HEK293 (cell line): ENCODE data around the gene RNF149.

Experiments used
- CTCF ChIA-PET: fragments of 350-600 bp; formaldehyde crosslinking; extraction: SDS; loops from one replicate; lab custom pipeline; 2021; ENCODE audit warnings: antibody characterized with exemption; lab: Yijun Ruan, JAX
- POLR2A ChIA-PET: fragments of 300-600 bp; formaldehyde crosslinking; extraction: SDS; loops from one replicate; lab custom pipeline; 2020; ENCODE audit warnings: antibody characterized with exemption, inconsistent platforms; lab: Yijun Ruan, JAX
- H3K27ac ChIP-seq: fragments of 200-500 bp; sonication (Bioruptor generic); 2 replicates; pipeline ENCODE4 v1.5.1; 2014; ENCODE audit warnings: low read depth, low read length, control low read depth, inconsistent platforms; ENCODE audit errors: extremely low read depth
- H3K36me3 ChIP-seq, 2 experiments: fragments of 200-500 bp in 1 of 2; sonication (Bioruptor generic) in 1 of 2; 1 replicate in 1 of 2; 2 replicates in 1 of 2; pipeline ENCODE4 v1.5.1; 2014 to 2017; ENCODE audit warnings: inconsistent platforms in 2 of 2, low read length in 2 of 2; ENCODE audit not compliant: control insufficient read depth in 2 of 2, insufficient read depth in 1 of 2
- H3K4me1 ChIP-seq: fragments of 200-500 bp; sonication (Bioruptor generic); 2 replicates; pipeline ENCODE4 v1.5.1; 2014; ENCODE audit warnings: mild to moderate bottlenecking, low read length, inconsistent platforms; ENCODE audit not compliant: control insufficient read depth, insufficient read depth
- H3K4me3 ChIP-seq: 2 replicates; pipeline ENCODE4 v1.5.1; 2011; ENCODE audit warnings: low read depth, mild to moderate bottlenecking, control low read depth, low read length, moderate library complexity
- H3K9me3 ChIP-seq: fragments of 200-500 bp; sonication (Bioruptor generic); 2 replicates; pipeline ENCODE4 v1.5.1; 2014; ENCODE audit warnings: low read depth, low read length, inconsistent platforms; ENCODE audit not compliant: control insufficient read depth, insufficient read depth
- EGR2 ChIP-seq: fragments of 450-650 bp; formaldehyde crosslinking; IDR thresholded peaks from 2 replicates; pipeline ENCODE4 v1.5.1; 2016; ENCODE audit warnings: low read depth, missing biosample characterization, missing genetic modification characterization
- GFI1B ChIP-seq: fragments of 450-650 bp; formaldehyde crosslinking; IDR thresholded peaks from 2 replicates; pipeline ENCODE4 v1.5.1; 2016; ENCODE audit warnings: missing biosample characterization, missing genetic modification characterization
- HOXA7 ChIP-seq: sonication (generic); formaldehyde crosslinking; IDR thresholded peaks from 2 replicates; pipeline ENCODE4 v1.8.1; 2022; ENCODE audit warnings: missing genetic modification reagents, borderline replicate concordance
- KLF9 ChIP-seq: fragments of 450-650 bp; formaldehyde crosslinking; IDR thresholded peaks from 2 replicates; pipeline ENCODE4 v1.5.1; 2016; ENCODE audit warnings: missing biosample characterization, missing genetic modification characterization, low read depth
- MYNN ChIP-seq: fragments of 450-650 bp; formaldehyde crosslinking; IDR thresholded peaks from 2 replicates; pipeline ENCODE4 v1.5.1; 2016; ENCODE audit warnings: missing biosample characterization, missing genetic modification characterization, borderline replicate concordance
- SALL2 ChIP-seq: fragments of 450-650 bp; formaldehyde crosslinking; IDR thresholded peaks from 2 replicates; pipeline ENCODE4 v1.5.0; 2017; ENCODE audit warnings: missing biosample characterization, mild to moderate bottlenecking, missing genetic modification characterization, borderline replicate concordance
- SCRT2 ChIP-seq: fragments of 450-650 bp; formaldehyde crosslinking; IDR thresholded peaks from 2 replicates; pipeline ENCODE4 v1.5.1; 2016; ENCODE audit warnings: missing biosample characterization, missing genetic modification characterization
- SP7 ChIP-seq: fragments of 450-650 bp; formaldehyde crosslinking; IDR thresholded peaks from 2 replicates; pipeline ENCODE4 v1.5.1; 2016; ENCODE audit warnings: missing biosample characterization, missing genetic modification characterization
- ZBTB20 ChIP-seq: fragments of 450-650 bp; formaldehyde crosslinking; IDR thresholded peaks from 2 replicates; pipeline ENCODE4 v1.5.1; 2016; ENCODE audit warnings: missing biosample characterization, missing genetic modification characterization
- ZFHX2 ChIP-seq: fragments of 450-650 bp; formaldehyde crosslinking; conservative IDR thresholded peaks from 2 replicates; pipeline ENCODE4 v1.5.1; 2016; ENCODE audit warnings: missing biosample characterization, missing genetic modification characterization
- ZFP37 ChIP-seq: fragments of 450-650 bp; formaldehyde crosslinking; IDR thresholded peaks from 2 replicates; pipeline ENCODE4 v1.5.1; 2016; ENCODE audit warnings: missing biosample characterization, missing genetic modification characterization
- ZNF211 ChIP-seq: fragments of 450-650 bp; formaldehyde crosslinking; IDR thresholded peaks from 2 replicates; pipeline ENCODE4 v1.5.1; 2016; ENCODE audit warnings: low read depth, missing biosample characterization, missing genetic modification characterization
- ZNF24 ChIP-seq: fragments of 450-650 bp; formaldehyde crosslinking; IDR thresholded peaks from 2 replicates; pipeline ENCODE4 v1.5.1; 2016; ENCODE audit warnings: missing biosample characterization, missing genetic modification characterization
- ZNF561 ChIP-seq: fragments of 450-650 bp; IDR thresholded peaks from 2 replicates; pipeline ENCODE4 v1.5.1; 2018; ENCODE audit warnings: missing biosample characterization, missing genetic modification characterization, borderline replicate concordance
- ZNF571 ChIP-seq: fragments of 450-650 bp; formaldehyde crosslinking; IDR thresholded peaks from 2 replicates; pipeline ENCODE4 v1.5.0; 2017; ENCODE audit warnings: missing biosample characterization, missing genetic modification characterization
- ZNF600 ChIP-seq: fragments of 450-650 bp; formaldehyde crosslinking; IDR thresholded peaks from 2 replicates; pipeline ENCODE4 v1.5.1; 2016; ENCODE audit warnings: missing biosample characterization, missing genetic modification characterization
- ZNF623 ChIP-seq: fragments of 450-650 bp; formaldehyde crosslinking; IDR thresholded peaks from 2 replicates; pipeline ENCODE4 v1.5.1; 2016; ENCODE audit warnings: missing biosample characterization, missing genetic modification characterization
- ZNF629 ChIP-seq: fragments of 450-650 bp; formaldehyde crosslinking; IDR thresholded peaks from 2 replicates; pipeline ENCODE4 v1.5.1; 2017; ENCODE audit warnings: missing biosample characterization, missing genetic modification characterization
- ZNF664 ChIP-seq: fragments of 450-650 bp; formaldehyde crosslinking; IDR thresholded peaks from 2 replicates; pipeline ENCODE4 v1.5.1; 2016; ENCODE audit warnings: missing biosample characterization, missing genetic modification characterization
- ZNF747 ChIP-seq: fragments of 450-650 bp; formaldehyde crosslinking; IDR thresholded peaks from 2 replicates; pipeline ENCODE4 v1.5.1; 2016; ENCODE audit warnings: missing biosample characterization, missing genetic modification characterization
- TF ChIP-seq, protein P1 (sequence below): fragments of 450-650 bp; formaldehyde crosslinking; IDR thresholded peaks from 2 replicates; pipeline ENCODE4 v1.5.1; 2017; ENCODE audit warnings: missing biosample characterization, missing genetic modification characterization
- TF ChIP-seq, protein P2 (sequence below): fragments of 450-650 bp; formaldehyde crosslinking; IDR thresholded peaks from 2 replicates; pipeline ENCODE4 v1.5.1; 2016; ENCODE audit warnings: missing biosample characterization, missing genetic modification characterization, low read depth
- TF ChIP-seq, protein P3 (sequence below): sonication (generic); formaldehyde crosslinking; IDR thresholded peaks from 2 replicates; pipeline ENCODE4 v1.8.1; 2022; ENCODE audit warnings: mild to moderate bottlenecking, moderate library complexity, missing genetic modification reagents

Gene RNF149

DNA sequence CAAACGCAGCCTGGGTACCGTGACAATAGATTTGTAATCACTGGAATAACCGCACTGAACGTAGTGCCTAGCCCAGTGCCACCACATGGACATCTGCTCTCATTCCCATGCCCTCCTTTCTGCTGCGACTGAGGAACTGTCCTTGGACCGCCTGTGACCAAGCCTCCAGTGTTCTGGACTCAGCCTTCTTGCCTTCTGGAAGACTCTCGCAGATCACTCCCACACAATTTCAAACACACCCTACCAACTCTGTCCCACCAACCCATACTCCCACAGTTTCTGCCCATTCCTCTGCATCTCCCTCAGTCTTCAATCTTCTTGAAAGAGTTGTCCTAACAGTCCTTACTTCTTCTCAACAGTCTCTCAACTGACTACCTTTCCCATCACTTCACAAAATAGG, 2.1 kb downstream of the RNF149 start:
- Histone ChIP-seq H3K36me3 (peaks cover 0 to 22% of the 10 kb centered on the region in 2 experiments; a peak in 2 of 3 replicates), H3K27ac (no peak overlapping the region), H3K4me3 (peak overlapping the region; percentile 81), H3K4me1 (0 out of 2 replicates have a peak, but pooled peaks cover 3% of the 10 kb centered on the region), H3K9me3 (no peaks in the 10 kb centered on the region)
- TF ChIP-seq ZNF211 (tag by site-specific recombination): no peak
- peak; percentile 48 for TF ChIP-seq ZNF600 (tag by site-specific recombination)
- no peak for TF ChIP-seq ZNF561 (tag by site-specific recombination)
- TF ChIP-seq SCRT2 (tag by site-specific recombination): no peak
- peak; percentile 90 for TF ChIP-seq EGR2 (tag by site-specific recombination)
- TF ChIP-seq ZFHX2 (tag by site-specific recombination): peak; percentile 89
- POLR2A ChIA-PET: interaction anchor here (1.3 kb wide), 1 partner anchor 54 kb away, joined by 3 read pairs; no protein-coding TSS in a partner anchor
- CTCF ChIA-PET: interaction anchor here (0.6 to 0.7 kb wide), 2 partner anchors 294 to 697 kb away, joined by 3 read pairs; no protein-coding TSS in a partner anchor

DNA sequence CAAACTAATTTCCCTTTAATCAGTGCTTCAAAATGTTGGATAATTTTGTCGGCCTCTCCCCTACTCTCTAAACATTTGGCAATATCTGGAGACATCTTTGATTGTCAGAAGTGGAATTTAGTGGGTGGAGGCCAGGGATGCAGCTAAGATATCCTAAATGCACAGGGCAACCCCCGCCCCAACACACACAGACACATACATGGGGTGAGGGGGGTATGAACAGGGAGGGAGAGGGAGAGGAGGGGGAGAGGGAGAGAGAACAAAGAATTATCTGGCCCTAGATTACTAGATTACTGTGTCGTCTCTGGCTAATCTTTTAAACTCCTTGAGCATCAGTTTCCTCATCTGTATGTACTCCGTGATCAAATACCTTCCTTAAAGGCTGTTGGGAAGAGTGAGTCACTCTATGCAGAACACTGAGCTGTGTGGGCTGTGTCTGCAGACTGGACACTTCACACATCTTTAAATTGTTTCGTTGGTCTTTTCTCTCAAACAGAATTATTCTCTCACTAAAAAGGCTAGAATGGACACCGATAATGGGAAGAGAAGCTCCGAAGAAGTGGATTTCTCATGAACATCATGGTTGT, 2.9 kb downstream of the RNF149 start:
- no peak overlapping the region for H3K27ac ChIP-seq
- ChIA-PET POLR2A (interaction anchor here (1.3 kb wide), 1 partner anchor 54 kb away, joined by 3 read pairs; no protein-coding TSS in a partner anchor), CTCF (interaction anchor here (0.6 to 0.7 kb wide), 3 partner anchors 20 to 696 kb away, joined by 3 read pairs; no protein-coding TSS in a partner anchor)
- H3K36me3 ChIP-seq: peaks cover 0 to 25% of the 10 kb centered on the region in 2 experiments; a peak in 2 of 3 replicates
- 0 out of 2 replicates have a peak, but pooled peaks cover 3% of the 10 kb centered on the region for H3K4me1 ChIP-seq
- H3K9me3 ChIP-seq: no peaks in the 10 kb centered on the region
- no peak overlapping the region; the same call in 1 of the 2 replicates for H3K4me3 ChIP-seq
- TF ChIP-seq KLF9 (tag by site-specific recombination): no peak
- TF ChIP-seq ZNF600 (tag by site-specific recombination): peak; percentile 28; the same call in 1 of the 2 replicates
- TF ChIP-seq ZNF664: no peak
- TF ChIP-seq SP7 (tag by site-specific recombination): no peak
- TF ChIP-seq, protein P1, sequence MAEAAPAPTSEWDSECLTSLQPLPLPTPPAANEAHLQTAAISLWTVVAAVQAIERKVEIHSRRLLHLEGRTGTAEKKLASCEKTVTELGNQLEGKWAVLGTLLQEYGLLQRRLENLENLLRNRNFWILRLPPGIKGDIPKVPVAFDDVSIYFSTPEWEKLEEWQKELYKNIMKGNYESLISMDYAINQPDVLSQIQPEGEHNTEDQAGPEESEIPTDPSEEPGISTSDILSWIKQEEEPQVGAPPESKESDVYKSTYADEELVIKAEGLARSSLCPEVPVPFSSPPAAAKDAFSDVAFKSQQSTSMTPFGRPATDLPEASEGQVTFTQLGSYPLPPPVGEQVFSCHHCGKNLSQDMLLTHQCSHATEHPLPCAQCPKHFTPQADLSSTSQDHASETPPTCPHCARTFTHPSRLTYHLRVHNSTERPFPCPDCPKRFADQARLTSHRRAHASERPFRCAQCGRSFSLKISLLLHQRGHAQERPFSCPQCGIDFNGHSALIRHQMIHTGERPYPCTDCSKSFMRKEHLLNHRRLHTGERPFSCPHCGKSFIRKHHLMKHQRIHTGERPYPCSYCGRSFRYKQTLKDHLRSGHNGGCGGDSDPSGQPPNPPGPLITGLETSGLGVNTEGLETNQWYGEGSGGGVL: peak; percentile 52; the same call in 1 of the 2 replicates

DNA sequence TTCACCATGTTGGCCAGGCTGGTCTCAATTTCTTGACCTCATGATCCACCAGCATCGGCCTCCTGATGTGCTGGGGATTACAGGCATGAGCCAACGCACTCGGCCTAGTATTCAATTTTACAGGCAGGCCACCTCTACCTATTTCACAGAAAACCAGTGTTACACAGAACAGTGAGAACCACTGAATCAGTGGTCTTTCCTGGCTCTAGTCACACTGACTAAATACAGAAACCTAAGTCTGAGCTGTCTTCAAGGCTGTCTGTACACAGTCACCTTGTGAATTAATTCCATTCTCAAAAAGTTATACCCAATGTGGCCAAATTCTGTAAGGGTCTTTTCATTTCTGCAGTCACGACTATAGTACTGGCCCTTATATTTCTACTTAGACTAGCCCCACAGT, 3.5 kb downstream of the RNF149 start:
- Histone ChIP-seq H3K9me3 (no peaks in the 10 kb centered on the region), H3K4me3 (no peak overlapping the region), H3K4me1 (0 out of 2 replicates have a peak, but pooled peaks cover 3% of the 10 kb centered on the region), H3K27ac (no peak overlapping the region), H3K36me3 (peaks cover 0 to 25% of the 10 kb centered on the region in 2 experiments; a peak in 2 of 3 replicates)
- CTCF ChIA-PET: no interaction called here
- POLR2A ChIA-PET: interaction anchor here (1.3 kb wide), 1 partner anchor 53 kb away, joined by 3 read pairs; no protein-coding TSS in a partner anchor
- no peak for TF ChIP-seq ZNF747 (tag by site-specific recombination)
- TF ChIP-seq SALL2 (tag by site-specific recombination): no peak
- TF ChIP-seq ZFP37: no peak

DNA sequence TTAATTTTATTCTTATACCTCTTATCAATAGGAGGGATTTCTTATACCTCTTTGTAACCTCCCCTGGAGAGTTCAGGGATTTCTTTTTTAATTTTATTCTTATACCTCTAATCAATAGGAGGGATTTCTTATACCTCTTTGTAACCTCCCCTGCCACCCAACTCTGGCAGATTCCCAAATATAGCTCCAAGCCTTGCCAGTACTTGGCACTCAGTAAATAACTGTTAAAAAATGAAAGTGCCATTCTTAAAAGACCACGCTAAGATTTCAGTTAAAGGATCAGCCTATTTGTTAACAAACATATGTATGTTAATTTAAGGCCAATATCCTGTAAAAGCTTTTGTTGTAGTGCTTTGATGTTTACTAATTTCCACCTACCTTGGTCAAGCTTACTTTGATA, 4.8 kb downstream of the RNF149 start:
- 0 out of 2 replicates have a peak, but pooled peaks cover 3% of the 10 kb centered on the region for H3K4me1 ChIP-seq
- ChIA-PET POLR2A (no interaction called here), CTCF (interaction anchor here (1.2 kb wide), 1 partner anchor 39 kb away, joined by 3 read pairs; no protein-coding TSS in a partner anchor)
- no peak overlapping the region for H3K27ac ChIP-seq
- peaks cover 0 to 25% of the 10 kb centered on the region in 2 experiments; a peak in 2 of 3 replicates for H3K36me3 ChIP-seq
- H3K9me3 ChIP-seq: no peaks in the 10 kb centered on the region
- no peak overlapping the region for H3K4me3 ChIP-seq
- no peak for TF ChIP-seq ZNF571
- no peak for TF ChIP-seq ZNF623 (tag by site-specific recombination)
- TF ChIP-seq ZNF24: no peak
- TF ChIP-seq GFI1B: no peak
- TF ChIP-seq, protein P2, sequence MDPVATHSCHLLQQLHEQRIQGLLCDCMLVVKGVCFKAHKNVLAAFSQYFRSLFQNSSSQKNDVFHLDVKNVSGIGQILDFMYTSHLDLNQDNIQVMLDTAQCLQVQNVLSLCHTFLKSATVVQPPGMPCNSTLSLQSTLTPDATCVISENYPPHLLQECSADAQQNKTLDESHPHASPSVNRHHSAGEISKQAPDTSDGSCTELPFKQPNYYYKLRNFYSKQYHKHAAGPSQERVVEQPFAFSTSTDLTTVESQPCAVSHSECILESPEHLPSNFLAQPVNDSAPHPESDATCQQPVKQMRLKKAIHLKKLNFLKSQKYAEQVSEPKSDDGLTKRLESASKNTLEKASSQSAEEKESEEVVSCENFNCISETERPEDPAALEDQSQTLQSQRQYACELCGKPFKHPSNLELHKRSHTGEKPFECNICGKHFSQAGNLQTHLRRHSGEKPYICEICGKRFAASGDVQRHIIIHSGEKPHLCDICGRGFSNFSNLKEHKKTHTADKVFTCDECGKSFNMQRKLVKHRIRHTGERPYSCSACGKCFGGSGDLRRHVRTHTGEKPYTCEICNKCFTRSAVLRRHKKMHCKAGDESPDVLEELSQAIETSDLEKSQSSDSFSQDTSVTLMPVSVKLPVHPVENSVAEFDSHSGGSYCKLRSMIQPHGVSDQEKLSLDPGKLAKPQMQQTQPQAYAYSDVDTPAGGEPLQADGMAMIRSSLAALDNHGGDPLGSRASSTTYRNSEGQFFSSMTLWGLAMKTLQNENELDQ (tag by site-specific recombination): no peak
- no peak for TF ChIP-seq MYNN
- no peak for TF ChIP-seq ZBTB20 (tag by site-specific recombination)
- TF ChIP-seq, protein P3, sequence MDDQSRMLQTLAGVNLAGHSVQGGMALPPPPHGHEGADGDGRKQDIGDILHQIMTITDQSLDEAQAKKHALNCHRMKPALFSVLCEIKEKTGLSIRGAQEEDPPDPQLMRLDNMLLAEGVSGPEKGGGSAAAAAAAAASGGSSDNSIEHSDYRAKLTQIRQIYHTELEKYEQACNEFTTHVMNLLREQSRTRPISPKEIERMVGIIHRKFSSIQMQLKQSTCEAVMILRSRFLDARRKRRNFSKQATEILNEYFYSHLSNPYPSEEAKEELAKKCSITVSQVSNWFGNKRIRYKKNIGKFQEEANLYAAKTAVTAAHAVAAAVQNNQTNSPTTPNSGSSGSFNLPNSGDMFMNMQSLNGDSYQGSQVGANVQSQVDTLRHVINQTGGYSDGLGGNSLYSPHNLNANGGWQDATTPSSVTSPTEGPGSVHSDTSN (CRISPR knock-in tag): no peak
- TF ChIP-seq HOXA7 (CRISPR knock-in tag): no peak
- TF ChIP-seq ZNF629 (tag by site-specific recombination): no peak
